Neural cell (in vitro differentiated cells): ENCODE data around the gene SACM1L. TPM values are rescaled to one million over a fixed set of nuclear protein-coding genes. Genes with fewer than 3 reads are reported as not detected.

Experiments
- H2AFZ ChIP-seq: fragments of 200-600, 300-800 bp; sonication (generic), shearing (Covaris generic); 2 replicates; pipeline ENCODE4 v1.6.0; 2014; ENCODE audit warnings: low read depth, mild to moderate bottlenecking, antibody characterized with exemption, low read length, moderate library complexity
- H3F3A ChIP-seq: fragments of 200-600 bp; shearing (Covaris generic); 2 replicates; pipeline ENCODE4 v1.6.1; 2016; ENCODE audit warnings: mild to moderate bottlenecking, moderate library complexity, mixed read lengths, antibody characterized with exemption, low read length; ENCODE audit not compliant: insufficient read depth, poor library complexity, severe bottlenecking
- H3K27ac ChIP-seq: fragments of 200-600, 300-800 bp; sonication (generic), shearing (Covaris generic); 2 replicates; pipeline ENCODE4 v1.5.1; 2014; ENCODE audit warnings: mild to moderate bottlenecking, low read length, moderate library complexity
- H3K27me3 ChIP-seq: fragments of 300-800, 200-600 bp; sonication (generic), shearing (Covaris generic); 2 replicates; pipeline ENCODE4 v1.6.0; 2014; ENCODE audit warnings: mild to moderate bottlenecking, low read depth, low read length, moderate library complexity; ENCODE audit not compliant: insufficient read depth
- H3K36me3 ChIP-seq: fragments of 300-800, 200-600 bp; sonication (generic), shearing (Covaris generic); 2 replicates; pipeline ENCODE4 v1.5.1; 2014; ENCODE audit warnings: mild to moderate bottlenecking, antibody characterized with exemption, low read length, moderate library complexity; ENCODE audit not compliant: insufficient read depth
- H3K4me2 ChIP-seq: fragments of 300-800, 200-600 bp; sonication (generic), shearing (Covaris generic); 2 replicates; pipeline ENCODE4 v1.6.0; 2014; ENCODE audit warnings: mild to moderate bottlenecking, low read length
- H3K4me3 ChIP-seq: fragments of 300-800, 200-600 bp; sonication (generic), shearing (Covaris generic); 2 replicates; pipeline ENCODE4 v1.5.1; 2014; ENCODE audit warnings: mild to moderate bottlenecking, low read length, moderate library complexity
- H3K79me2 ChIP-seq: fragments of 200-600 bp; shearing (Covaris generic); replicated peaks from 2 replicates; pipeline ENCODE4 v1.6.0; 2014; ENCODE audit warnings: mild to moderate bottlenecking, low read length, moderate library complexity; ENCODE audit not compliant: insufficient read depth
- H3K9ac ChIP-seq: fragments of 300-800, 200-600 bp; sonication (generic), shearing (Covaris generic); 2 replicates; pipeline ENCODE4 v1.6.1; 2016; ENCODE audit warnings: mild to moderate bottlenecking, low read length, mixed read lengths
- H3K9me2 ChIP-seq: fragments of 200-600 bp; shearing (Covaris generic); 2 replicates; pipeline ENCODE4 v1.6.1; 2016; ENCODE audit warnings: mild to moderate bottlenecking, low read length, mixed read lengths; ENCODE audit not compliant: insufficient read depth
- H3K9me3 ChIP-seq: fragments of 200-600, 300-800 bp; sonication (generic), shearing (Covaris generic); 2 replicates; pipeline ENCODE4 v1.6.1; 2016; ENCODE audit warnings: mild to moderate bottlenecking, mixed run types, low read length, moderate library complexity, mixed read lengths
- H4K20me1 ChIP-seq: fragments of 200-600 bp; shearing (Covaris generic); 2 replicates; pipeline ENCODE4 v1.6.1; 2016; ENCODE audit warnings: mild to moderate bottlenecking, mixed run types; ENCODE audit not compliant: insufficient read depth
- EP300 ChIP-seq: fragments of 450-650 bp; conservative IDR thresholded peaks from 2 replicates; pipeline ENCODE4 v1.6.1; 2014; ENCODE audit warnings: antibody characterized with exemption, mild to moderate bottlenecking, moderate library complexity; ENCODE audit not compliant: poor library complexity, severe bottlenecking
- EZH2 ChIP-seq: fragments of 200-600, 300-800 bp; shearing (Covaris generic), sonication (generic); IDR thresholded peaks from 2 replicates; pipeline ENCODE4 v1.6.1; 2014; ENCODE audit warnings: antibody characterized with exemption, low read length, borderline replicate concordance, mild to moderate bottlenecking; ENCODE audit not compliant: insufficient read depth, poor library complexity, severe bottlenecking
- MXI1 ChIP-seq: fragments of 450-650 bp; conservative IDR thresholded peaks from 2 replicates; pipeline ENCODE4 v1.6.1; 2014; ENCODE audit warnings: antibody characterized with exemption, mild to moderate bottlenecking; ENCODE audit not compliant: poor library complexity, severe bottlenecking
- RAD21 ChIP-seq: fragments of 450-650 bp; conservative IDR thresholded peaks from 2 replicates; pipeline ENCODE4 v1.6.1; 2014; ENCODE audit warnings: antibody characterized with exemption, mild to moderate bottlenecking, moderate library complexity
- SMC3 ChIP-seq: fragments of 450-650 bp; conservative IDR thresholded peaks from 2 replicates; pipeline ENCODE4 v1.6.1; 2014; ENCODE audit warnings: antibody characterized with exemption, mild to moderate bottlenecking, moderate library complexity; ENCODE audit not compliant: poor library complexity
- TAF1 ChIP-seq: IDR thresholded peaks from 2 replicates; pipeline ENCODE4 v1.6.1; 2012; ENCODE audit warnings: low read depth
- polyA plus RNA-seq: library from polyadenylated mRNA; depleted of rRNA; stranded (reverse); fragments of >200 nt; gene quantifications from 2 replicates; pipeline ENCODE4 v1.2.3, GENCODE V29; 2014
- TF ChIP-seq, protein P1 (sequence below): IDR thresholded peaks from 2 replicates; pipeline ENCODE4 v1.6.1; 2012; ENCODE audit warnings: borderline replicate concordance
- TF ChIP-seq, protein P2 (sequence below): fragments of 450-650 bp; IDR thresholded peaks from 2 replicates; pipeline ENCODE4 v1.5.1; 2014; ENCODE audit warnings: antibody characterized with exemption, mild to moderate bottlenecking, moderate library complexity; ENCODE audit not compliant: poor library complexity, severe bottlenecking

The SACM1L gene
- polyA plus RNA-seq, 1 donor from 2014 or later = 66.2 TPM

DNA sequence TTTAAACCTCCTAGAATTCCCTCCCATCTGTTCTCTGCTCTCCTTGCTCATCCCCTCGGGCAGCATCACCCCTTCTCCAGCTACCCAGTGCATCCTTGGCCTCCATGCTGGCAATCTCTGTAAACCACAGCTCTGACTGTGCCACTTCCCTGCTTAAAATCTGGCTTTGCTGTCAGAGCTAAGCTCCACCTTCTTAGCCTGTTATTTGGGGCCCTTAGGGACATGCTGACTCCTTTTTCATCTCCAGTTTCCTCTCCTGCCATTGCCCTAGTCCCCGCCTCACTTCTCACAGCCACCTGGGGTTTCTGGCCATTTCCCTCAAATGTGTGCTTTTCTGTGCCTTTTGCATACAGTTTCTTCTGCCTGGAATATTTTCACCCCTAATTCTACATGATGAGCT is 101.4 kb downstream of the SACM1L start:
- Histone ChIP-seq H3K36me3 (no peaks in the 10 kb centered on the region), H3K9me2 (no peaks in the 10 kb centered on the region), H3F3A (no peaks in the 10 kb centered on the region), H3K9ac (no peak overlapping the region), H3K79me2 (no peaks in the 10 kb centered on the region), H3K27ac (no peak overlapping the region), H2AFZ (no peak overlapping the region), H3K27me3 (peaks cover 22% of the 10 kb centered on the region), H4K20me1 (no peaks in the 10 kb centered on the region), H3K4me3 (no peak overlapping the region), H3K4me2 (no peak overlapping the region), H3K9me3 (no peaks in the 10 kb centered on the region)
- TF ChIP-seq, protein P1, sequence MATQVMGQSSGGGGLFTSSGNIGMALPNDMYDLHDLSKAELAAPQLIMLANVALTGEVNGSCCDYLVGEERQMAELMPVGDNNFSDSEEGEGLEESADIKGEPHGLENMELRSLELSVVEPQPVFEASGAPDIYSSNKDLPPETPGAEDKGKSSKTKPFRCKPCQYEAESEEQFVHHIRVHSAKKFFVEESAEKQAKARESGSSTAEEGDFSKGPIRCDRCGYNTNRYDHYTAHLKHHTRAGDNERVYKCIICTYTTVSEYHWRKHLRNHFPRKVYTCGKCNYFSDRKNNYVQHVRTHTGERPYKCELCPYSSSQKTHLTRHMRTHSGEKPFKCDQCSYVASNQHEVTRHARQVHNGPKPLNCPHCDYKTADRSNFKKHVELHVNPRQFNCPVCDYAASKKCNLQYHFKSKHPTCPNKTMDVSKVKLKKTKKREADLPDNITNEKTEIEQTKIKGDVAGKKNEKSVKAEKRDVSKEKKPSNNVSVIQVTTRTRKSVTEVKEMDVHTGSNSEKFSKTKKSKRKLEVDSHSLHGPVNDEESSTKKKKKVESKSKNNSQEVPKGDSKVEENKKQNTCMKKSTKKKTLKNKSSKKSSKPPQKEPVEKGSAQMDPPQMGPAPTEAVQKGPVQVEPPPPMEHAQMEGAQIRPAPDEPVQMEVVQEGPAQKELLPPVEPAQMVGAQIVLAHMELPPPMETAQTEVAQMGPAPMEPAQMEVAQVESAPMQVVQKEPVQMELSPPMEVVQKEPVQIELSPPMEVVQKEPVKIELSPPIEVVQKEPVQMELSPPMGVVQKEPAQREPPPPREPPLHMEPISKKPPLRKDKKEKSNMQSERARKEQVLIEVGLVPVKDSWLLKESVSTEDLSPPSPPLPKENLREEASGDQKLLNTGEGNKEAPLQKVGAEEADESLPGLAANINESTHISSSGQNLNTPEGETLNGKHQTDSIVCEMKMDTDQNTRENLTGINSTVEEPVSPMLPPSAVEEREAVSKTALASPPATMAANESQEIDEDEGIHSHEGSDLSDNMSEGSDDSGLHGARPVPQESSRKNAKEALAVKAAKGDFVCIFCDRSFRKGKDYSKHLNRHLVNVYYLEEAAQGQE = no peak
- TF ChIP-seq MXI1 = no peak
- no peak for TF ChIP-seq EZH2

DNA sequence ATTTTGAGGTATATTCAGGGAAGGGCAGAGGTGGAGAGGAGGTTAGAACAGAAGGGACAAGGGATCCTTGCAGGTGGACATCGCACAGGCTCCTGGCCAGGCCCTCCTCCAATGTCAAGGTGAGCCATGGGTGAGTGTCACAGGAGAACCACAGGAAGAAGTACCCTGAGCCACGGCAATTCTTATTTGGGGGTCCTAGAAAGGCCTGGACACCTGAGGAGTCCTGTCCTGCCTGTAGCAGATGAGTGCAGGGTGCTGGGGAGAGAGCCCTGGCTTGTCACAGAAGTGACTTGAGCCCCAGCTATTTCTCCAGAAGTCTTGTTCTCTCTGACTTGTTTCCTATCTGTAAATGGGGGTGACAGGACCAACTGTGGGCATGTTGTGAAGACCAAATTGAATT is 102.8 kb downstream of the SACM1L start:
- Histone ChIP-seq H2AFZ (no peak overlapping the region), H3F3A (no peaks in the 10 kb centered on the region), H3K79me2 (no peaks in the 10 kb centered on the region), H3K9me3 (no peaks in the 10 kb centered on the region), H3K4me3 (no peak overlapping the region), H3K27ac (no peak overlapping the region), H3K9me2 (no peaks in the 10 kb centered on the region), H3K36me3 (no peaks in the 10 kb centered on the region), H3K4me2 (no peak overlapping the region), H3K9ac (no peak overlapping the region), H3K27me3 (peaks cover 36% of the 10 kb centered on the region), H4K20me1 (no peaks in the 10 kb centered on the region)
- no peak for TF ChIP-seq EP300
- TF ChIP-seq SMC3 = no peak
- TF ChIP-seq TAF1 = no peak
- TF ChIP-seq, protein P2, sequence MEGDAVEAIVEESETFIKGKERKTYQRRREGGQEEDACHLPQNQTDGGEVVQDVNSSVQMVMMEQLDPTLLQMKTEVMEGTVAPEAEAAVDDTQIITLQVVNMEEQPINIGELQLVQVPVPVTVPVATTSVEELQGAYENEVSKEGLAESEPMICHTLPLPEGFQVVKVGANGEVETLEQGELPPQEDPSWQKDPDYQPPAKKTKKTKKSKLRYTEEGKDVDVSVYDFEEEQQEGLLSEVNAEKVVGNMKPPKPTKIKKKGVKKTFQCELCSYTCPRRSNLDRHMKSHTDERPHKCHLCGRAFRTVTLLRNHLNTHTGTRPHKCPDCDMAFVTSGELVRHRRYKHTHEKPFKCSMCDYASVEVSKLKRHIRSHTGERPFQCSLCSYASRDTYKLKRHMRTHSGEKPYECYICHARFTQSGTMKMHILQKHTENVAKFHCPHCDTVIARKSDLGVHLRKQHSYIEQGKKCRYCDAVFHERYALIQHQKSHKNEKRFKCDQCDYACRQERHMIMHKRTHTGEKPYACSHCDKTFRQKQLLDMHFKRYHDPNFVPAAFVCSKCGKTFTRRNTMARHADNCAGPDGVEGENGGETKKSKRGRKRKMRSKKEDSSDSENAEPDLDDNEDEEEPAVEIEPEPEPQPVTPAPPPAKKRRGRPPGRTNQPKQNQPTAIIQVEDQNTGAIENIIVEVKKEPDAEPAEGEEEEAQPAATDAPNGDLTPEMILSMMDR = no peak

DNA sequence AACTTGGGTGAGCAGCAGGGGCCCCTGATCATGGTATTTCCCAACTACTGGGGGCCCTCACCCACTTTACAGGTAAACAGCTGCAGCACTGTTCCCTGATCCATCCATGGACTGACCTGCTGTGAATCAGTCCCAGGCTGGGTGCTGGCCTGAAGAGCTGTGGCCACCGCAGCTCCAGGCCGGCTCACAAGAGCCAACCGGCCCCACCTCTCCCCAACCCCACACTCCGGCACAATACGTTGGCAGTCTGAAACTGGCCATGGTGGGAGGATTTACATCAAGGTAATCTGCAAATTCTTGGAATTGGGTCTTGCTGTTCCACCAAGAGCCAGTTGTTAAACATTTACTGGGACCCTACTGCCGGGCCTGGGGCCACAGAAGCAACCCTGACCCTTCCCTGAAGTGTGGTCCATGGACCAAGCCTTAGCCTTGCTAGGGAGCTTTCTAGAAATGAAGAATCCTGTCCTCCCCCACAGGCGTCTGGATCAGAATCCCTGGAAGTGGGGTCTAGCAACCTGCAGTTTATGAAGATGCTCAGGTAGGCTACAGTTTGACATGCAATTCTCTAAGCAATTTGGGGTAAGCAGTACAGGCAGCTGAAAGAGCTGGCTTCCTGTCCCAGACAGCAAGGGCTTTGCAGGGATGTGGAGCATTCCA is 103.4 kb downstream of the SACM1L start:
- H3F3A ChIP-seq = no peaks in the 10 kb centered on the region
- no peak overlapping the region for H3K9ac ChIP-seq
- TF ChIP-seq, protein P1 = no peak
- TF ChIP-seq RAD21 (no peak), MXI1 (no peak)
- H3K4me3 ChIP-seq = no peak overlapping the region
- H3K9me2 ChIP-seq = no peaks in the 10 kb centered on the region
- no peaks in the 10 kb centered on the region for H3K79me2 ChIP-seq
- H3K27me3 ChIP-seq = peaks cover 42% of the 10 kb centered on the region
- H3K27ac ChIP-seq = no peak overlapping the region
- H4K20me1 ChIP-seq = no peaks in the 10 kb centered on the region
- H3K9me3 ChIP-seq = no peaks in the 10 kb centered on the region
- no peak overlapping the region for H2AFZ ChIP-seq
- no peaks in the 10 kb centered on the region for H3K36me3 ChIP-seq
- no peak overlapping the region for H3K4me2 ChIP-seq
